GM18868 (cell line): ENCODE results near the gene ZNF121.
A peak's percentile ranks its signal among the peaks of the same experiment; 100 is the strongest.
"Not testable (repeated sequence)": the region's sequence is repeated elsewhere in the genome, so short reads cannot be mapped to it uniquely, and the experiment has no call there.

Source experiments
- ATAC-seq: cut with Tn5 transposase; IDR thresholded peaks from one replicate; pipeline ENCODE4 v1.9.1; 2021; ENCODE audit warnings: mild to moderate bottlenecking, moderate library complexity; ENCODE audit not compliant: unreplicated experiment

The ZNF121 gene

DNA sequence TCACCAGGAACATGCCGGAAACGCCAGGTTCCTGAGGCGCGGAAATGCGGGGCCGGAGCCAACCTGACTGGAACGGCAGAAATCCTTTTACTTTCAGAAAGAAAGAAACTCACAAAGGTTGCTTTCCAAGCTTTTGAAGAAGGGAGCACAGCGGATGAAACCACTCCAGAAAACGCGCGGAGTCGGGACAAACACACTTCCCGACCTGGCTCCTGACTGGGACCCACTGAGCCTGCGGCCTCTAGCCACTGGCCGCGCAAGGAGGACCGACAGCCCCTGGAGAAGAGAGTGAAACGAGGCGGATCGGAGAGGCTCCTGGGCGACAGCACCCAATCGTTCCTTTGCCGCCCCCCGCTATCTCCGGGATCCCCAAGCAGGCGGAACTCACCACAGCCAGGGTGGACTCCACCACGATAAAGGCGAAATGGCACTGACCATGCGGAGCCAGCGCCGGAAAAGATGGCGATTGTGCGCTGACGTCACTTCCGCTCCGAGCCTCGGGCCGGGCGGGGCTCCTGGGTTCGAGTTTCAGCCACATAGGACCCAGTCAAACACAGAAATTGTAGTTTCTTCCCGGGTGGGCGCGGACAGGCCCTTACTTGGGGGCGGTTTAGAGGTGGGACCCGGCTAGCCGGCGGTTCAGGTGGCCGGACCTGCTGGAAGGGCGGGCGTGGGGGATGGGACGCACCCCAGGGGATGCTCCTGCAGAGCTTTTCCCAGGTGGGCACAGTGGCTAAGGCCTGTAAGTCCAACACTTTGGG is at the start of gene ZNF121:
TSS of gene ZNF121 (minus strand) at position 432 of the 761 bp plus-strand sequence. CDS start 16,407 bp downstream, outside the sequence.
- ATAC-seq: peak; percentile 85

DNA sequence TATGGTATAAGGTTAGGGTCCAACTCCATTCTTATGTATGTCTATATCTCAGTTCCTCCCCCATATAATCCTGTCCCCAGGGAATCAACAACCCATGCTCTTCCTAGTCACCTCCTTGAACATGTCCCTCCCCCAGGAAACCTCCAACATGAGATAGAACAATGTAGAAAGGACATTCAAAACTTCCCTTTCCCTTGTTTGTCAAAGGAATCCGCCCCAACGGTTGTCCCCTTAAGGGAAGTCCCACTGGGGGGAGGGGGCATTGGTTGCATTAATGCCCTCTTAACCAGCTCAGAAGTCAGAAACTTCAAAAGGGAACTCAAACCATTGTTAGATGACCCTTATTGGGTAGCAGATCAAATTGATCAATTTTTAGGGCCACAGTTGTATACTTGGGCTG is 43.6 kb upstream of the ZNF121 start:
- ATAC-seq: no peak

DNA sequence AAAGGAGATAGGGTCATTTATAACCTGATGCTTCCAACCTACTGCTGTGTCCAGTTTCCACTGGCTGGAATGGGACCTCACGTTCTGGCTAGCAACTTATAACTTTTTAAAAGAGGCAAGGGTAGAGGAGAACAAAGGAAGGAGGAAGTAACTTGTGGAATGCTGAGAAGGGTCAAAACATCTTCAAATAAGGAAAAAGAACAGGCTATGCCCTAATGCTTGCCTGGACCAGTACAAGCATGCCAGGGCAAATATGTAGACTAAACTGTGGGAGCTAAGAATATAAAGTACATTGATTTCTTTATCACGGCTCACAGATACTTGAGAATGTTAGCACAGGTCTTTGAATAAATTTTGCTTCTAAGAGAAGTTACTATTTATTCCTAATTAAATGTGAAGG is 38.2 kb upstream of the ZNF121 start:
- no peak for ATAC-seq

DNA sequence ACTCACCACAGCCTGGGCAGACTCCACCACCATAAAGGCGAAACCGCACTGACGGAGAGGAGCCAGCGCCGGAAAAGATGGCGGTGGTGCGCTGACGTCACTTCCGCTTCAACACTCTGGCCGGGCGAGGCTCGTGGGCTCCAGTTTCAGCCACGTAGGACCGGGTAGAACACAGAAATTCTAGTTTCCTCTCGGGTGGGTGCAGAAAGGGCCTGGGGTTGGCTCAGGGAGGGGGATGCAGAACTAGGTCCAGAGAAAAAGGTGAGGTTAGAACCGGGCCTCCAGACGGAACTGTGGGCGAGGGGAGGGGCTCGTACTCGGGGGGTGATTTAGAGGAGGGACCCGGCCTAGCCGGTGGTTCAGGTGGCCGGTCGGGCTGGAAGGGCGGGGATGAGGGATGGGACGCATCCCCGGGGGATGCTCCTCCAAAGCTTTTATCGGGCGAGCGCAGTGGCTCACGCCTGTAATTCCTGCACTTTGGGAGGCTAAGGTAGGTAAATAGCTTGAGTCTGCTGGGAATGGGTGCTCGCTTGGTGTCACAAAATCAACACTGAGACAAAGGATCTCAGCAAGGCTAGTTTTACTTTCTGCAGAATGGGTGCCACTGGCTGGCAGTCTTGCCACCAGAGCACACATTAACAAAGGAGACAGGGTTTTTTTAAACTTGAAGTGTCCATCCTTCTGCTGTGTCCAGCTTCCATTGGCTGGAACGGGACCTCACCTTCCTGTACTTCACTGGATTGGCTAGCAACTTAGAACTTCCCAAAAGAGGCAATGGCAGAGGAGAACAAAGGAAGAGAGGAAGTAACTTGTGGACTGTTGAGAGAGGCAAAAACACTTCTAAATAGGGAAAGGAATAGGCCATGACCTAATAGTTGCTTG is 37.1 kb upstream of the ZNF121 start, which contains the start of gene ZNF561:
TSS of gene ZNF561 (minus strand) at position 77 of the 882 bp plus-strand sequence. CDS start 1,776 bp downstream, outside the sequence.
- ATAC-seq: peak; percentile 88

DNA sequence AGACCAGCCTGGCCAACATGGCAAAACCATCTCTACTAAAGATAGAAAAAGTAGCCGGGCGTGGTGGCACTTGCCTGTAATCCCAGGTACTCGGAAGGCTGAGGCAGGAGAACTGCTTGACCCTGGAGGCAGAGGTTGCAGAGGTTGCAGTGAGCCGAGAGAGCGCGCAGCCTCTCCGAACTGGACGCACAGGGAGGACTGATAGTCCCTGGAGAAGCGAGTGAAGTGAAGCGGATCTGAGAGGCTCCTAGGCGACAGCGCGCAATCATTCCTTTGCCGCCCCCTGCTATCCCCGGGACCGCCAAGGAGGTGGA is 36.5 kb upstream of the ZNF121 start:
- peak; percentile 31 for ATAC-seq

DNA sequence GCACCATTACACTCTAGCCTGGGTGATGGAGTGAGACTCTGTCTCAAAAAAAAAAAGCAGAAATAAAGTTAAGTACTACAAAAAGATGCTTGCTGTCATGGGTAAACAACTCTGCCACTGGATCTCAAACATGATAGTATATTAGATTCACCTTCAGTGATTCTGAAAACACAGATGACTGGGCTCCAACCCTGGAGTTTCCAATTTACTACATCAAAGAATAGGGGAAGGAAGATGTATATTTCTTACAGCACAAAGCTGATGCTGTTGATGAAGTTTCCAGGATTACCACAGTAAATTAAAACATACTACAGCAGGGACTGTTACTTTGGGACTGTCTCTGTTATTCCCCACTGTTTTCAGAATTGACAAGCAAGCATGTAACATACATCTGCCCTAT is 31.5 kb upstream of the ZNF121 start:
- no peak for ATAC-seq

DNA sequence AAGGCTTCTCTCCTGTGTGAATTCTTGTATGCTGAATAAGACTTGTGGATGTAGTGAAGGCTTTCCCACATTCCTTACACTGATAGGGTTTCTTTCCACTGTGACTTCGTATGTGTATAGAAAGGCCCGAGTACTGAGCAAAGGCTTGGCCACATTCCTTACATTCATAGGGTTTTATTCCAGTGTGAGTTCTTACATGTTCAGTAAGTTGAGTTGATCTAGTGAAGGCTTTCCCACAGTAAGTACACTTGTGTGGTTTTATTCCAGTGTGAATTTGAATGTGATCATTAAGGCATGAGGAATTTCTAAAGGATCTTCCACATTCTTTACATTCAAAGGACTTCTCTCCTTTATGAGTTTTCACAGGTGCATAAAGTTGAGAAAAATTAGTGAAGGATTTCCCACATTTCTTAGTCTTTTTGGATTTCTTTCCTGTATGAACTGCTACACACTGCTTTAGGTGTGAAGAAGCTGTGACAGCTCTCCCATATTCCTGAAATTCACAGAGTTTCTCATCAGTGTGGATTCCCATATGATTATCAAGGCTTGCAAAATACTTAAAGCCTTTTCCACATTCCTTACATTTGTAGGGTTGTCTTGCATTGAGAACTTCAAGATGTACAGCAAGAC is 26.3 kb upstream of the ZNF121 start:
- ATAC-seq: no peak

DNA sequence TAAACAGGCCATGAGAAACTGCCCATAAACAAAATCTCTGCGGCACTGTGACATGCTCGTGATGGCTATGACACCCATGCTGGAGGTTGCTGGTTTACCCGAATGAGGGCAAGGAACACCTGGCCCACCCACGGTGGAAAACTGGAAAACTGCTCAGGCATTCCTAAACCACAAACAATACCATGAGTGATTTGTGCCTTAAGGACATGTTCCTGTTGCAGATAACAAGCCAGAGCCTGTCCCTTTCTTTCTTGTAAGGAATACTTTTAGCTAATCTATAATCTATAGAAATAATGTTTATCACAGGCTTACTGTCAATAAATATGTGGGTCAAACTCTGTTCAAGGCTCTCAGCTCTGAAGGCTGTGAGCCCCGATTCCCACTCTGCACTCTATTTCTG is 24.6 kb upstream of the ZNF121 start:
- ATAC-seq: no peak

DNA sequence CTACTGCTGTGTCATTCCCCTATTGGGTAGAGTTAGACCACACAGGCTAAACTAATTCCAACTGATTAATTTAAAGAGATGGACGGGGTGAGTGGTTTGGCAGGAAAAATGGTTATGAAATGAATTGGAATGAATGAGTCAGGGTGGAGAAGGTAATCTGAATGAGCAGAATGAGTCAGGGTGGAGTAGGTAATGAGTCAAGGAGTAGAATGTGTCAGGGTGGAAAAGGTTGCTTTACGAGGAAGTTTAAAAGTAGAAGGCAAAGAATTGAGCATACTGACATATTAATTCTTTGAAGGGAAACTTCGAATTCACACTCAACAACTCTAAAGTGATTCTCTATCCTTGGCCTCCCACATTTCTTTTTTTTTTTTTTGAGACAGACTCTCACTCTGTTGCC is 12.7 kb upstream of the ZNF121 start:
- ATAC-seq: no peak

DNA sequence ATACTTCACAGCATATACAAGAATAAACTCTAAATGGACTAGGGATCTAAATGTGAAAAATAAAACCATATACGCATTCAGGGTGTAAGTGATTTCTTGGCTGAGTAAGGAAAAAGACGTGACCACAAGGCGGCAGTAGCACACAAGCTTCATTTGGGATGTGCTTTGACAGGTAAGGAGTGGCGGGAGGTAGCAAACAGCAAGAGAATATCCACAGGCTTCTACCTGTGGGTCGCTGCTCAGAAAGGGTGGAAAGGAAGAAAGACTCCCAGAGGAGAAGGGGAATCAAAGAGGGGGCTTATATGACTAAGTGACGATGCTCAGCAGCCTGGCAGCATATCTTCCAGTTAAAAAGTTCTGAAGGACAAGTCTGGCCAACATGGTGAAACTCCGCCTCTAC is 2.5 kb upstream of the ZNF121 start:
- ATAC-seq: no peak

DNA sequence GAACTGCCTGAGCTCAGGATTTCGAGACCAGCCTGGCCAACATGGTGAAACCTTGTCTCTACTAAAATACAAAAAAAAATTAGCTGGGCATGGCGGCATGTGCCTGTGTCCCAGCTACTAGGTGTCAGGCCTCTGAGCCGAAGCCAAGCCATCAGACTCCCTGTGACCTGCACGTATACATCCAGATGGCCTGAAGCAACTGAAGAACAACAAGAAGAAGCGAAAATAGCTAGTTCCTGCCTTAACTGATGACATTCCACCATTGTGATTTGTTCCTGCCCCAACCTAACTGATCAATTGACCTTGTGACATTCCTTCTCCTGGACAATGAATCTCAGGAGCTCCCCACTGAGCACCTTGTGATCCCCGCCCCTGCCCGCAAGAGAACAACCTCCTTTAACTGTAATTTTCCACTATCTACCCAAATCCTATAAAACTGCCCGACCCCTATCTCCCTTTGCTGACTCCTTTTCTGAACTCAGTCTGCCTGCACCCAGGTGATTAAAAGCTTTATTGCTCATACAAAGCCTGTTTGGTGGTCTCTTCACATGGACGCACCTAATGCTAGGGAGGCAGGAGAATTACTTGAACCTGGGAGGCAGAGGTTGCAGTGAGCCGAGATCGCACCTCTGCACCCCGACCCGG is 2.1 kb downstream of the ZNF121 start:
- not testable (repeated sequence) for ATAC-seq

DNA sequence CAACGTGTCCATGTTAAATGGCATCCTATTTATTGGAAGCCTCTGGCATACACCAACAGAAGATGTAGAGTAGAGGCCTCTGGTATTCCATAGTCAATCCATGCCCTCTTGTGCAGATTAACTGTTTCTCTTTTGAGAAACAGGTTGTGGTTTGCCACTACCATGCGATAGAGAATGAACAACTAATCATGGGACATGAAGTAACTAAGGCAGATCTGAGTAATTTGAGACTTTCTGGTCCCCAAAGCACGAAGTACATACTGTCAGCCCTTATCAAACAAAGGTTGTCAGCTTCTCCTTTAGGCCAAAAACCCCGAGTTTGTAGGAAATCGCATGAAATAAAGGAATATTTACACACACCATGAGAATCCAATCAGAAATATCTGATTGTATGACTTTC is 3.6 kb downstream of the ZNF121 start:
- no peak for ATAC-seq

DNA sequence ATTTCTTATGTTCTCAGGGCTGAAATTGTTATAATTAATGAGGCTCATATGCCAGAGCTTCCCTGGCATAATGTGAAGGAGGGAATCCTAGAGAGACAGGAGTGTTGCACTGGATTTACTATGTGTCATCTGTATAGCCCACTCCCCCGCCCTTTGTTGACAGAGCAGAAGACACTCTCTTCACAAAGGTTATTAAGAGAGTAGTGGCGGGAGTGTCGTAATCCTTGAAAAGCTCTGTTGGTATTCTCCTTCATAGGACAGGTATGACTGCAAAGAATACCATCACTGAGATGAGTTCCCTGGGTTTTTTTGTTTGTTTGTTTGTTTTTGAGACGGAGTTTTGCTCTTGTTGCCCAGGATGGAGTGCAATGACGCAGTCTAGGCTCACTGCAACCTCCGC is 14.0 kb downstream of the ZNF121 start:
- no peak for ATAC-seq

DNA sequence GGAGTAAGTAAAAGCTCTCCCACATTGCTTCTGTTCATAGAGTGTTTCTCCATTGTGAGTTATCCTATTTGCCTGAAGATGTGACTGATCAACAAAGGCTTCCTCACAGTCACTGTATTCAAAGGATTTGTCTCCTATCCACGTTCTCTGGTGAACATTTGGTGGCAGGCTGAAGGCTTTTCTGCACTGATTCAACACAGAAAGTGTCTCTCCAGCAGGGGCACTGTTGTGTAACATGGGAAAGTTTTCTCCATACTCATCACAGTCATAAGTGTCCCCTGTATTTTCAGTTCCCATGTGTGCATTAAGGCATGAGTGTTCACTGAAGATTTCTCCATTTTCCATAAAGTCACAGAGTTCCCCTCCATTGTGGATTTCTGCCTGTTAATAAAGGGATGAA is 17.6 kb downstream of the ZNF121 start:
- ATAC-seq: no peak

DNA sequence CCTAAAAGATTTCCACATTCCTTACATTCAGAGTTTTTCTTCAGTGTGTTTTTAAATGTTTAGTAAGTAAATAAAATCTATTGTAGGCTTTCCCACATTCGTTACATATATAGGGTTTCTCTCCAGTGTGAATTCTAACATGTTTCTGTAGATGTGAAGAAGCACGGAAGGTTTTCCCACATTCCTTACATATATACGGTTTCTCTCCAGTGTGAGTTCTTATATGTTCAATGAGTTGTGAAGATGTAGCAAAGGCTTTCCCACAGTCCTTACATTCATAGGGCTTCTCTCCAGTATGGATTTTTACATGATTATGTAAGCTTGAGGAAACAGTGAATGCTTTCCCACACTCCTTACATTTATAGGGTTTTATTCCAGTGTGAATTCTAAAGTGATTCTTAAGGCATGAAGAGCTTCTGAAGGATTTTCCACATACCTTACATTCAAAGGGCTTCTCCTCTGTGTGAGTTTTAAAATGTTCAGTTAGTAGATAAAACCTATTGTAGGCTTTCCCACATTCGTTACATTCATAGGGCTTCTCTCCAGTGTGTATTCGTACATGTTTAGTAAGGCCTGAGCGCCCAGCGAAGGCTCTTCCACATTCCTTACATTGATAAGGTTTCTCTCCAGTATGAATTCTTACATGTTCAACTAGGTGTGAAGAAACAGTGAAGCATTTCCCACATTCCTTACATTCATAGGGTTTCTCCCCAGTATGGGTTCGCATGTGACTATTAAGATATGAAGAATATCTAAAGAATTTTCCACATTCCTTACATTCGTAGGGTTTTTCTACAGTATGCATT is 18.2 kb downstream of the ZNF121 start:
- no peak for ATAC-seq

DNA sequence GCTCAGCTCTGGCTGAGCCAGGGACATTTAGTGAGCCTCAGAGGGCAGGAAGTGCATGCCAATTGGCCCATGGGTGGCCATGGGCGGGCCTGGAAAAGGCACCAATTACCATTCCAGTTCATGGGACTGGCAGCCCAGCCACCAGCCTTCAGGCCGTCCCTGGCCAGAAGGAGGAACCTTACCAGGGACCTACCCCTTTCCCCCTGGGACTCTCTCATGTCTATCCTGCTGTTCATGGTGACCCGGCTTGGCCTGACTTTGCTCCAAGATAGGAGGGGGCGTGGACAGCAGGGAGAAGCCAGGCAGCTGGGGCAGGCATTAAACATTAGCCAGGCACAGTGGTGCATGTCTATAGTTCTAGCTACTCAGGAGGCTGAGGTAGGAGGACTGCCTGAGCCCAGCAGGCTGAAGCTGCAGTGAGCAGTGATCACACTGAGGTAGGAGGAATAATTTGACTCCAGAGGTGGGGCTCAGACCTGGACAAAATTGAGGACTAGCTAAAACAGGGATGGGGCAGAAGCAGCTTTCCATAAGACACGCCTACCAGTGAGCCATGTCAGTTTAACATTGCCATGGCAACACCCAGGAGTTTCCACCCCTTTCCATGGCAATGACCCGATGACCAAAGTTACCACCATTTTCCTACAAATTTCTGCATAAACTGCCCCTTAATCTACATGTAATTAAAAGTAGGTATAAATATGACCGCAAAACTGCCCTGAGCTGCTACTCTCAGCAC is 31.6 kb downstream of the ZNF121 start:
- no peak for ATAC-seq

DNA sequence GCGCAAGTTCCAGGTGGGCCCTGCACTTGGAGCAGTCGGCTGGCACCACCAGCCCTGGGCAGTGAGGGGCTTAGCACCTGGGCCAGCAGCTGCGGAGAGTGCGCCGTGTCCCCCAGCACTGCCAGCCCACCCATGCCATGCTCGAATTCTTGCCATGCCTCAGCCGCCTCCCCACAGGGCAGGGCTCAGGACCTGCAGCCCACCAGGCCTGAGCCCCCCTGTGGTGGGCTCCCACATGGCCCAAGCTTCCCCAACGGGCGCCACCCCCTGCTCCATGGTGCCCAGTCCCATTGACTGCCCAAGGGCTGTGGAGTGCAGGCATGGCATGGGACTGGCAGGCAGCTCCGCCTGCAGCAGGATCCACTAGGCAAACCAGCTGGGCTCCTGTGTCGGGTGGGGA is 36.4 kb downstream of the ZNF121 start:
- ATAC-seq: no peak

DNA sequence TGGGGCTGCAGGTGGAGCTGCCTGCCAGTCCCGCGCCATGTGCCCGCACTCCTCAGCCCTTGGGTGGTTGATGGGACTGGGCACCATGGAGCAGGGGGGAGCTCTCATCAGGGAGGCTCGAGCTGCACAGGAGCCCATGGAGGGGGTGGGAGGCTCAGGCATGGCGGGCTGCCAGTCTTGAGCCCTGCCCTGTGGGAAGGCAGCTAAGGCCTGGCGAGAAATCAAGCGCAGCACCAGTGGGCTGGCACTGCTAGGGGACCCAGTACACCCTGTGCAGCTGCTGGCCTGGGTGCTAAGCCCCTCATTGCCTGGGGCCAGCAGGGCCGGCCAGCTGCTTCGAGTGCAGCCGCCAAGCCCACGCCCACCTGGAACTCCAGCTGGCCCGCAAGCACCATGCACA is 43.0 kb downstream of the ZNF121 start:
- ATAC-seq: not testable (repeated sequence)

DNA sequence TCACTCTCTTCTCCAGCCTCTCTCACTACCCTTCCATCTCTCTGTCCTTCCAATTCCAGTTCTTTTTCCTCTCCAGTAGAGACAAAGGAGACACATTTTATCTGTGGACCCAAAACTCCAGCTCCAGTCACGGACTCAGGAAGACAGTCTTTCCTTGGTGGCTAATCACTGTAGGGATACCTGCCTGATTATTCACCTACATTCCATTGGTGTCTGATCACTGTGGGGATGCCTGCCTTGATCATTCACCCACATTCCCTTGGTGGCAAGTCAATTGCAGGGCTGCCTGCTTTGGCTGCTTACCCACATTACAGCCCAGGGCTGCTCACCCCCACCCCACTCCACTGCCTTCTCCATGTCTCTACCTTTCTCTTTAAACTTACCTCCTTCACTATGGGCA is 44.4 kb downstream of the ZNF121 start:
- not testable (repeated sequence) for ATAC-seq

DNA sequence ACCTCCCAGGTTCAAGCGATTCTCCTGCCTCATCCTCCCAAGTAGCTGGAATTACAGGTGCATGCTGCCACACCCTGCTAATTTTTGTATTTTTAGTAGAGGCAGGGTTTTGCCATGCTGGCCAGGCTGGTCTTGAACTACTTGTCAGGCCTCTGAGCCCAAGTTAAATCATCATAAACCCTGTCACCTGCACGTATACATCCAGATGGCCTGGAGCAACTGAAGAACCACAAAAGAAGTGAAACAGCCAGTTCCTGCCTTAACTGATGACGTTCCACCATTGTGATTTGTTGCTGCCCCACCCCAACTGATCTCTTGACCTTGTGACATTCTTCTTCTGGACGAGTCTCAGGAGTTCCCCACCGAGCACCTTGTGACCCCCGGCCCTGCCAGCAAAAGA is 45.1 kb downstream of the ZNF121 start:
- ATAC-seq: not testable (repeated sequence)
